Measurements from ENCODE around the gene ALDH1L2.

DNA sequence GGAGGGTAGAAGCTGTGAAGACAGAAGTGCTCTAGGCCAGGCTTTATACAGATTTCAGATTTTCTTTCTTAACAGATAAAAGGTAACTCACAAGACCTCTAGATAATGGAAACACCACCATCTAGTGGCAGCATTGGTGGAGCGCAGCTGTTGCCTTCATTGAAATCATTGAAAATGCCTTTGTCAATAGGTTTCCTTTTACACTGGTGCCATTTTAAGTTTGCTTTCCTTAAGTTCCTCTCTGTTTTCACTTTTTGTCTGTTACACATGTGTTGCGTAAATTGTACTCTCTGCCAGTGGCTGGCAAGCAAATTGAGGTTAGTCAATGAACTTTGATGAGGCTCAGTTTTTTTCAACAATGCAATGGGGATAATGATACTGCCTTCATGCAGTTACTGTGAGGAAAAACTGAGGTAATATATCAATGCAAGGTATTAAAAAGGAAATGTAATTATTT lies 31.1 kb downstream of the ALDH1L2 start:
- TF ChIP-seq, protein P1, sequence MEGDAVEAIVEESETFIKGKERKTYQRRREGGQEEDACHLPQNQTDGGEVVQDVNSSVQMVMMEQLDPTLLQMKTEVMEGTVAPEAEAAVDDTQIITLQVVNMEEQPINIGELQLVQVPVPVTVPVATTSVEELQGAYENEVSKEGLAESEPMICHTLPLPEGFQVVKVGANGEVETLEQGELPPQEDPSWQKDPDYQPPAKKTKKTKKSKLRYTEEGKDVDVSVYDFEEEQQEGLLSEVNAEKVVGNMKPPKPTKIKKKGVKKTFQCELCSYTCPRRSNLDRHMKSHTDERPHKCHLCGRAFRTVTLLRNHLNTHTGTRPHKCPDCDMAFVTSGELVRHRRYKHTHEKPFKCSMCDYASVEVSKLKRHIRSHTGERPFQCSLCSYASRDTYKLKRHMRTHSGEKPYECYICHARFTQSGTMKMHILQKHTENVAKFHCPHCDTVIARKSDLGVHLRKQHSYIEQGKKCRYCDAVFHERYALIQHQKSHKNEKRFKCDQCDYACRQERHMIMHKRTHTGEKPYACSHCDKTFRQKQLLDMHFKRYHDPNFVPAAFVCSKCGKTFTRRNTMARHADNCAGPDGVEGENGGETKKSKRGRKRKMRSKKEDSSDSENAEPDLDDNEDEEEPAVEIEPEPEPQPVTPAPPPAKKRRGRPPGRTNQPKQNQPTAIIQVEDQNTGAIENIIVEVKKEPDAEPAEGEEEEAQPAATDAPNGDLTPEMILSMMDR (IDR thresholded peaks at IDR 0.05): peak; percentile 87 to 98 (median 91)
- TF ChIP-seq POLR2A (IDR thresholded peaks at IDR 0.05): no peak
